Ishikawa (cell line): ENCODE measurements around the gene TXNDC16.

Source experiments
- CREB1 ChIP-seq: IDR thresholded peaks from 2 replicates; pipeline ENCODE4 v1.6.1; 2012; ENCODE audit warnings: low read depth
- EGR1 ChIP-seq: IDR thresholded peaks from 2 replicates; pipeline ENCODE4 v1.6.1; 2012
- EP300 ChIP-seq: IDR thresholded peaks from 2 replicates; pipeline ENCODE4 v1.6.1; 2012; ENCODE audit warnings: borderline replicate concordance
- NFIC ChIP-seq: IDR thresholded peaks from 2 replicates; pipeline ENCODE4 v1.6.1; 2012
- RAD21 ChIP-seq: IDR thresholded peaks from 2 replicates; pipeline ENCODE4 v1.6.1; 2012; ENCODE audit warnings: low read depth
- TEAD4 ChIP-seq: IDR thresholded peaks from 2 replicates; pipeline ENCODE4 v1.6.1; 2012
- YY1 ChIP-seq: IDR thresholded peaks from 2 replicates; pipeline ENCODE4 v1.6.1; 2012; ENCODE audit warnings: low read depth
- ZBTB7A ChIP-seq: IDR thresholded peaks from 2 replicates; pipeline ENCODE4 v1.6.1; 2012; ENCODE audit warnings: low read depth
- TF ChIP-seq, protein P1 (sequence below): IDR thresholded peaks from 2 replicates; pipeline ENCODE4 v1.6.1; 2012

- TF ChIP-seq, protein P1, sequence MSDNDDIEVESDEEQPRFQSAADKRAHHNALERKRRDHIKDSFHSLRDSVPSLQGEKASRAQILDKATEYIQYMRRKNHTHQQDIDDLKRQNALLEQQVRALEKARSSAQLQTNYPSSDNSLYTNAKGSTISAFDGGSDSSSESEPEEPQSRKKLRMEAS = no peak
- TF ChIP-seq CREB1 (no peak), ZBTB7A (no peak), TEAD4 (no peak), YY1 (no peak), EGR1 (no peak), EP300 (no peak), NFIC (no peak), RAD21 (no peak)
These were observed 13.7 kb downstream of the TXNDC16 start for GRCh38 chr14:52538623-52539022.
